CD14-positive monocyte (primary cell): ENCODE data around the gene CHTOP. TPM values are rescaled to one million over a fixed set of nuclear protein-coding genes. Genes with fewer than 3 reads are reported as not detected.

Experiments used
- DNase-seq, 3 donors: peaks; one replicate each; pipeline ENCODE4 v3.0.0-alpha.2; 2011 to 2022
- H2AFZ ChIP-seq: 2 replicates; pipeline ENCODE4 v1.6.0; 2012; ENCODE audit warnings: mild to moderate bottlenecking, low read depth, low read length, inconsistent platforms; ENCODE audit not compliant: insufficient read depth, poor library complexity, severe bottlenecking
- H3K27ac ChIP-seq, 2 donors: 1 replicate in 1 of 2; 2 replicates in 1 of 2; pipeline ENCODE4 v1.5.1; 2012 to 2013; ENCODE audit warnings: low read length in 2 of 2, control low read depth in 1 of 2, inconsistent platforms in 1 of 2, low read depth in 1 of 2, mild to moderate bottlenecking in 1 of 2
- H3K27me3 ChIP-seq, 2 donors: one replicate each; pipeline versions ENCODE4 v1.6.0 to v1.6.1; 2011 to 2013; ENCODE audit warnings: low read length in 2 of 2; ENCODE audit not compliant: control insufficient read depth in 2 of 2, insufficient read depth in 2 of 2
- H3K36me3 ChIP-seq, 2 donors: replicated peaks in 1 of 2; 1 replicate in 1 of 2; 2 replicates in 1 of 2; pipeline versions ENCODE4 v1.5.1 to v1.6.1; 2012 to 2013; ENCODE audit warnings: low read length in 2 of 2, control low read depth in 1 of 2, inconsistent platforms in 1 of 2, mild to moderate bottlenecking in 1 of 2; ENCODE audit not compliant: insufficient read depth in 2 of 2, control insufficient read depth in 1 of 2
- H3K4me1 ChIP-seq, 2 donors: 1 replicate in 1 of 2; 2 replicates in 1 of 2; pipeline versions ENCODE4 v1.5.1 to v1.6.1; 2012 to 2013; ENCODE audit warnings: low read length in 2 of 2, control low read depth in 1 of 2, inconsistent platforms in 1 of 2, mild to moderate bottlenecking in 1 of 2, moderate library complexity in 1 of 2; ENCODE audit not compliant: insufficient read depth in 2 of 2, control insufficient read depth in 1 of 2
- H3K4me2 ChIP-seq: replicated peaks from 2 replicates; pipeline ENCODE3; 2012; ENCODE audit warnings: low read length, moderate library complexity, mild to moderate bottlenecking; ENCODE audit not compliant: poor library complexity, severe bottlenecking; ENCODE audit errors: extremely low read depth
- H3K4me3 ChIP-seq, 3 experiments: fragments of 200-600 bp in 1 of 3; sonication (generic) in 1 of 3; replicated peaks in 1 of 3; 1 replicate in 2 of 3; 2 replicates in 1 of 3; pipeline ENCODE4 v1.5.1; 2011 to 2013; ENCODE audit warnings: low read length in 3 of 3, mild to moderate bottlenecking in 3 of 3, control low read depth in 2 of 3, low read depth in 2 of 3, inconsistent platforms in 1 of 3, moderate library complexity in 1 of 3
- H3K79me2 ChIP-seq: 2 replicates; pipeline ENCODE4 v1.6.0; 2012; ENCODE audit warnings: mild to moderate bottlenecking, control low read depth, inconsistent platforms, low read length, moderate library complexity; ENCODE audit not compliant: insufficient read depth
- H3K9ac ChIP-seq: 2 replicates; pipeline ENCODE4 v1.6.0; 2017; ENCODE audit warnings: low read length, mild to moderate bottlenecking; ENCODE audit not compliant: insufficient read depth, poor library complexity, severe bottlenecking
- H3K9me3 ChIP-seq, 2 donors: replicated peaks in 1 of 2; 1 replicate in 1 of 2; 2 replicates in 1 of 2; pipeline versions ENCODE4 v1.5.1 to v1.6.1; 2012 to 2013; ENCODE audit warnings: low read length in 2 of 2, control low read depth in 1 of 2; ENCODE audit not compliant: control insufficient read depth in 1 of 2, insufficient read depth in 1 of 2
- H4K20me1 ChIP-seq: 2 replicates; pipeline ENCODE4 v1.6.0; 2012; ENCODE audit warnings: mild to moderate bottlenecking, low read length, control low read depth, moderate library complexity; ENCODE audit not compliant: insufficient read depth
- H3K27ac Mint-ChIP-seq, 7 donors: one replicate each; pipeline ENCODE4 v1.8.0; 2020; ENCODE audit warnings: mild to moderate bottlenecking in 7 of 7, mixed read lengths in 7 of 7, moderate library complexity in 6 of 7, inconsistent platforms in 2 of 7
- H3K27me3 Mint-ChIP-seq, 3 donors: one replicate each; pipeline ENCODE4 v1.8.0; 2021 to 2022; ENCODE audit warnings: low read depth in 3 of 3, mild to moderate bottlenecking in 3 of 3, mixed read lengths in 3 of 3, moderate library complexity in 3 of 3, inconsistent platforms in 1 of 3
- H3K36me3 Mint-ChIP-seq, 2 donors: one replicate each; pipeline ENCODE4 v1.8.0; 2020; ENCODE audit warnings: mixed read lengths in 2 of 2, inconsistent platforms in 1 of 2, mild to moderate bottlenecking in 1 of 2
- H3K4me1 Mint-ChIP-seq: one replicate; pipeline ENCODE4 v1.8.0; 2020; ENCODE audit warnings: mild to moderate bottlenecking, mixed read lengths
- H3K4me3 Mint-ChIP-seq, 2 donors: one replicate each; pipeline ENCODE4 v1.8.0; 2020; ENCODE audit warnings: mild to moderate bottlenecking in 2 of 2, mixed read lengths in 2 of 2, moderate library complexity in 1 of 2
- H3K9me3 Mint-ChIP-seq, 7 donors: one replicate each; pipeline ENCODE4 v1.8.0; 2020 to 2022; ENCODE audit warnings: mixed read lengths in 7 of 7, mild to moderate bottlenecking in 6 of 7, moderate library complexity in 6 of 7, inconsistent platforms in 2 of 7
- WGBS: methylation state at CpG from one replicate; pipeline ENCODE4 v1.1.5; 2013; ENCODE audit warnings: missing lambda C conversion rate; ENCODE audit not compliant: insufficient coverage; 5-methylcytosine and 5-hydroxymethylcytosine counted together
- intact Hi-C, 2 donors: fragments of 100-400 bp; cut with micrococcal nuclease; formaldehyde crosslinking; loops; one replicate each; pipeline versions ENCODE4 v1.15.0 to v1.15.1; 2023
- polyA plus RNA-seq, 3 donors: library from polyadenylated mRNA; depleted of rRNA in 1 of 3; unstranded in 2 of 3; stranded (reverse) in 1 of 3; fragments of 300-500 nt in 2 of 3; fragments of >200 nt in 1 of 3; fragmentation: Illumina TruSeq in 2 of 3; gene quantifications; 1 replicate in 2 of 3; 2 replicates in 1 of 3; pipeline ENCODE4 v1.2.3, GENCODE V29; 2012 to 2021
- TF ChIP-seq, protein P1 (sequence below): fragments of 200-600 bp; IDR thresholded peaks from one replicate; pipeline ENCODE4 v1.8.0; 2022; ENCODE audit warnings: antibody characterized with exemption, mild to moderate bottlenecking

Gene CHTOP
- polyA plus RNA-seq, 3 donors, result 28.1 to 56.2 (median 38.2) TPM

DNA sequence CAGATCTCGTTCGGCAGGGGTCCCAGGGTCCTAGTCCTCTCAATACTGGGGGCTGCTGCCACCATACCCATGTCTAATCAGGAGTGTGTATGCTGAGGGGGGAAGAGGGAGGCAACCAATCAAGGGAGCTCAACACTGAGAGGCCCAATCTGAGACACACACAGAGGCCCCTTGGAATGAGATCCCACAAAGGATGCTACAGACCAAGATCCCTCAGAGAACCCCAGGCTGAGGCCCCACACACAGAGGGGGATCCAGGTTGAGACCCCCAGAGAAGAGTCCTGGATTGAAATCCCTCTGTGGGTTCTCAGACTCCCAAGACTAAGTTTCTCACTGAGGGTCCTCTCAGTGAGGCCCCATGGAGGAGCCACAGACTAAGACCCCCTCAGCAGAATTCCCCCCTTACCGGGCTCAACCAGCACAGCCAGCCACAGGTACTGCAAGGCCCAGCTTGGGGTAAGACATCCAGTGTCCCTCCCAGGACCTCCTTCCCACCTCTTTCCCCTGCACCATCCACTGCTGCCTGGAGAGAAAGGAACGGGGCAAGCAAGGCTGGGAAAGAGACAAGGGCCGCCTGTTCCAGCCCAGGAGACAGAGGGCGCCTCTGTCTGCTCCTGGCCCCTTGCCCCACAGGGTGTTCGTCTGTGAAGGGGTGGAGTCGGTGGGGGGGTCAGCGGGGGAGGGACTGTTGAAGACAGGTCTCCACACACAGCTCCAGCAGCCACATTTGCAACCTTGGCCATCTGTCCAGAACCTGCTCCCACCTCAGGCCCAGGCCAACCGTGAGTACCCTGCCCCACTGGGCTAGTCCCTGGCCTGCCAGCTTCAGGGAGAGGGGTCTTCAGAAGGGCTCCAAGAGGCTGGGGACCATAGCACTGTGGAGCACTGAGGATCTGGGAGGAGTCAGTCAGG is 5.9 kb upstream of the CHTOP start, which contains the start of gene S100A1:
Gene S100A1, plus strand, starts transcription at position 720 of the 912 bp plus-strand sequence. CDS start 2,088 bp downstream, outside the sequence.
- peak within 1 kb of the TSS; percentile 70 for H2AFZ ChIP-seq
- H3K4me3 Mint-ChIP-seq, result peak within 1 kb of the TSS; percentile 50 to 87
- no peak for DNase-seq

More for the DNA sequence above, 5.9 kb upstream of the CHTOP start, which contains the start of gene S100A1:
- Histone ChIP-seq H3K9me3 (no peaks in the 10 kb centered on the region), H3K36me3 (no peaks in the 10 kb centered on the region), H3K79me2 (no peaks in the 10 kb centered on the region), H3K9ac (peak within 1 kb of the TSS; percentile 13), H3K4me1 (peaks cover 35 to 51% of the 10 kb centered on the region in 2 donors), H4K20me1 (no peaks in the 10 kb centered on the region), H3K4me2 (peak within 1 kb of the TSS; percentile 59), H3K27ac (no peak within 1 kb of the TSS), H3K27me3 (peaks cover 0 to 3% of the 10 kb centered on the region in 2 donors), H3K4me3 (peak within 1 kb of the TSS in 2 of 3 experiments; percentile 6 to 54)
- intact Hi-C loops, result loop anchor here in 1 of 2 donors (10.0 kb wide), 1 partner anchor 53 kb away; no protein-coding TSS in a partner anchor
- peaks cover 58% of the 10 kb centered on the region for H3K4me1 Mint-ChIP-seq
- peak within 1 kb of the TSS in 3 of 7 donors; percentile 21 to 71 (median 36) for H3K27ac Mint-ChIP-seq
- peaks cover 0 to 4% of the 10 kb centered on the region in 2 donors for H3K36me3 Mint-ChIP-seq
- H3K9me3 Mint-ChIP-seq, result no peaks in the 10 kb centered on the region
- peaks cover 11 to 16% (median 14%) of the 10 kb centered on the region in 3 donors for H3K27me3 Mint-ChIP-seq
- 95% methylated on average over 4 of the region's 10 CpGs for WGBS
- TF ChIP-seq, protein P1, sequence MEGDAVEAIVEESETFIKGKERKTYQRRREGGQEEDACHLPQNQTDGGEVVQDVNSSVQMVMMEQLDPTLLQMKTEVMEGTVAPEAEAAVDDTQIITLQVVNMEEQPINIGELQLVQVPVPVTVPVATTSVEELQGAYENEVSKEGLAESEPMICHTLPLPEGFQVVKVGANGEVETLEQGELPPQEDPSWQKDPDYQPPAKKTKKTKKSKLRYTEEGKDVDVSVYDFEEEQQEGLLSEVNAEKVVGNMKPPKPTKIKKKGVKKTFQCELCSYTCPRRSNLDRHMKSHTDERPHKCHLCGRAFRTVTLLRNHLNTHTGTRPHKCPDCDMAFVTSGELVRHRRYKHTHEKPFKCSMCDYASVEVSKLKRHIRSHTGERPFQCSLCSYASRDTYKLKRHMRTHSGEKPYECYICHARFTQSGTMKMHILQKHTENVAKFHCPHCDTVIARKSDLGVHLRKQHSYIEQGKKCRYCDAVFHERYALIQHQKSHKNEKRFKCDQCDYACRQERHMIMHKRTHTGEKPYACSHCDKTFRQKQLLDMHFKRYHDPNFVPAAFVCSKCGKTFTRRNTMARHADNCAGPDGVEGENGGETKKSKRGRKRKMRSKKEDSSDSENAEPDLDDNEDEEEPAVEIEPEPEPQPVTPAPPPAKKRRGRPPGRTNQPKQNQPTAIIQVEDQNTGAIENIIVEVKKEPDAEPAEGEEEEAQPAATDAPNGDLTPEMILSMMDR, result peak; percentile 58
